Hematopoietic multipotent progenitor cell treated with erythropoietin and hydrocortisone succinate and interleukin-3 and kit ligand, for 15 days (in vitro differentiated cells): ENCODE measurements around the gene MGAT2.
"Not testable (repeated sequence)": the region's sequence is repeated elsewhere in the genome, so short reads cannot be mapped to it uniquely, and the experiment has no call there.

Source experiments
- DNase-seq: peaks from one replicate; pipeline ENCODE4 v3.0.0-alpha.2; 2015; ENCODE audit warnings: low spot score

Gene MGAT2

GRCh38 chr14:49612671-49613070 lies 7.9 kb upstream of the MGAT2 start:
- DNase-seq = no peak

- peak; percentile 22 for DNase-seq
Measured at GRCh38 chr14:49614196-49614595, 6.4 kb upstream of the MGAT2 start.

GRCh38 chr14:49615776-49616175 lies 4.8 kb upstream of the MGAT2 start:
- peak; percentile 43 for DNase-seq

GRCh38 chr14:49617852-49618519 lies 2.6 kb upstream of the MGAT2 start:
- DNase-seq = no peak

GRCh38 chr14:49619273-49619672 lies 1.3 kb upstream of the MGAT2 start:
- DNase-seq = not testable (repeated sequence)

- DNase-seq = no peak
Measured at GRCh38 chr14:49619730-49620129, 869 bp upstream of the MGAT2 start.

GRCh38 chr14:49621114-49621881 lies 699 bp downstream of the MGAT2 start:
- DNase-seq = no peak

- DNase-seq = no peak
Measured at GRCh38 chr14:49622022-49622607, 1.5 kb downstream of the MGAT2 start.

- DNase-seq = no peak
Measured at GRCh38 chr14:49623387-49623786, 2.8 kb downstream of the MGAT2 start.

- DNase-seq = no peak
Measured at GRCh38 chr14:49623941-49624839, 3.6 kb downstream of the MGAT2 start.

- DNase-seq = peak; percentile 85
Measured at GRCh38 chr14:49633640-49634546, 13.3 kb downstream of the MGAT2 start.

GRCh38 chr14:49634547-49635334 lies 14.1 kb downstream of the MGAT2 start, which contains the start of gene DNAAF2:
Gene DNAAF2, minus strand, starts transcription at chr14:49635244. Its CDS starts 95 bp downstream, at chr14:49635149.
- peak; percentile 68 for DNase-seq

- no peak for DNase-seq
Measured at GRCh38 chr14:49636866-49637265, 16.3 kb downstream of the MGAT2 start.

- DNase-seq = no peak
Measured at GRCh38 chr14:49637534-49638078, 17.0 kb downstream of the MGAT2 start.

GRCh38 chr14:49640540-49641417 lies 20.2 kb downstream of the MGAT2 start:
- no peak for DNase-seq

GRCh38 chr14:49641697-49642129 lies 21.1 kb downstream of the MGAT2 start:
- DNase-seq = no peak

- no peak for DNase-seq
Measured at GRCh38 chr14:49642163-49642562, 21.6 kb downstream of the MGAT2 start.

- no peak for DNase-seq
Measured at GRCh38 chr14:49653508-49653907, 32.9 kb downstream of the MGAT2 start.

- DNase-seq = no peak
Measured at GRCh38 chr14:49654511-49654910, 33.9 kb downstream of the MGAT2 start.
